Colon (tissue), 2 donors: ENCODE data around the gene TMEM92.

Source experiments
- FAIRE-seq: peaks from 2 replicates; lab custom pipeline; 2012; peaks lifted over from hg19 to GRCh38; lab: Jason Lieb, UNC
- donor health status: control.
- donor health status: control.

Gene TMEM92

GRCh38 chr17:50328363-50329325, 54.4 kb downstream of the TMEM92 start:
- no peak for FAIRE-seq

- FAIRE-seq, result no peak
These were observed 55.5 kb downstream of the TMEM92 start for GRCh38 chr17:50329716-50330115.

- no peak for FAIRE-seq
These were observed 56.0 kb downstream of the TMEM92 start for GRCh38 chr17:50330151-50330775.
